Measurements from ENCODE around the gene LCAT.

Gene LCAT

GRCh38 chr16:67968400-67969253 lies 24.7 kb upstream of the LCAT start, which contains the start of gene SLC12A4:
Gene SLC12A4 (minus strand): TSS chr16:67968637. CDS start chr16:67968553, 84 bp downstream.
- peak; percentile 76 for DNase-seq (ENCODE audit: low read depth)

- DNase-seq (ENCODE audit: low read depth), result no peak
Measured at GRCh38 chr16:67967958-67968399, 24.1 kb upstream of the LCAT start.

- no peak for DNase-seq (ENCODE audit: low read depth)
Measured at GRCh38 chr16:67967183-67967957, 23.4 kb upstream of the LCAT start.

GRCh38 chr16:67966549-67967182 lies 22.7 kb upstream of the LCAT start:
- no peak for DNase-seq (ENCODE audit: low read depth)

- no peak for DNase-seq (ENCODE audit: low read depth)
Measured at GRCh38 chr16:67965668-67966548, 22.0 kb upstream of the LCAT start.

GRCh38 chr16:67964477-67965131 lies 20.7 kb upstream of the LCAT start:
- no peak for DNase-seq (ENCODE audit: low read depth)

GRCh38 chr16:67963662-67964321 lies 19.9 kb upstream of the LCAT start:
- no peak for DNase-seq (ENCODE audit: low read depth)

GRCh38 chr16:67963292-67963661 lies 19.4 kb upstream of the LCAT start:
- no peak for DNase-seq (ENCODE audit: low read depth)

GRCh38 chr16:67962135-67962534 lies 18.2 kb upstream of the LCAT start:
- no peak for DNase-seq (ENCODE audit: low read depth)

GRCh38 chr16:67961551-67961957 lies 17.6 kb upstream of the LCAT start:
- no peak for DNase-seq (ENCODE audit: low read depth)

GRCh38 chr16:67959536-67960329 lies 15.8 kb upstream of the LCAT start:
- DNase-seq (ENCODE audit: low read depth), result no peak

- no peak for DNase-seq (ENCODE audit: low read depth)
Measured at GRCh38 chr16:67957622-67958021, 13.7 kb upstream of the LCAT start.

GRCh38 chr16:67954421-67955196 lies 10.7 kb upstream of the LCAT start:
- no peak for DNase-seq (ENCODE audit: low read depth)

GRCh38 chr16:67953641-67954375 lies 9.9 kb upstream of the LCAT start:
- no peak for DNase-seq (ENCODE audit: low read depth)

- DNase-seq (ENCODE audit: low read depth), result no peak
Measured at GRCh38 chr16:67951485-67951884, 7.6 kb upstream of the LCAT start.

GRCh38 chr16:67950335-67950843 lies 6.5 kb upstream of the LCAT start:
- DNase-seq (ENCODE audit: low read depth), result no peak

- DNase-seq (ENCODE audit: low read depth), result no peak
Measured at GRCh38 chr16:67949645-67950044, 5.7 kb upstream of the LCAT start.

GRCh38 chr16:67948015-67948414 lies 4.1 kb upstream of the LCAT start:
- no peak for DNase-seq (ENCODE audit: low read depth)
